Mesenchymal stem cell (in vitro differentiated cells and primary cell): Measurements from ENCODE around the gene POLR1E.

Experiments
- DNase-seq: peaks from one replicate; pipeline ENCODE4 v3.0.0-alpha.2; 2013
- H2AFZ ChIP-seq: one replicate; pipeline ENCODE4 v1.6.1; 2013; ENCODE audit warnings: low read depth, mild to moderate bottlenecking, control low read depth, inconsistent platforms, low read length, moderate library complexity
- H2AK5ac ChIP-seq: 2 replicates; pipeline ENCODE4 v1.6.1; 2013; ENCODE audit warnings: low read length, moderate library complexity, mild to moderate bottlenecking, inconsistent platforms; ENCODE audit not compliant: severe bottlenecking
- H2BK120ac ChIP-seq: one replicate; pipeline ENCODE4 v1.6.1; 2013; ENCODE audit warnings: low read depth, mild to moderate bottlenecking, inconsistent platforms, low read length, moderate library complexity
- H2BK12ac ChIP-seq, 2 experiments: one replicate each; pipeline ENCODE4 v1.6.1; 2013; ENCODE audit warnings: inconsistent platforms in 2 of 2, low read length in 2 of 2, mild to moderate bottlenecking in 2 of 2, moderate library complexity in 2 of 2, control low read depth in 1 of 2
- H2BK15ac ChIP-seq: one replicate; pipeline ENCODE4 v1.6.1; 2013; ENCODE audit warnings: mild to moderate bottlenecking, low read depth, inconsistent platforms; ENCODE audit not compliant: poor library complexity, severe bottlenecking
- H2BK5ac ChIP-seq: 2 replicates; pipeline ENCODE4 v1.6.1; 2013; ENCODE audit warnings: low read depth, mild to moderate bottlenecking, low read length, control low read depth, inconsistent platforms; ENCODE audit not compliant: poor library complexity, severe bottlenecking
- H3K14ac ChIP-seq, 2 experiments: one replicate each; pipeline ENCODE4 v1.6.1; 2013; ENCODE audit warnings: inconsistent platforms in 2 of 2, low read length in 2 of 2, control low read depth in 1 of 2, mild to moderate bottlenecking in 1 of 2, moderate library complexity in 1 of 2
- H3K18ac ChIP-seq, 2 experiments: one replicate each; pipeline ENCODE4 v1.6.1; 2013; ENCODE audit warnings: inconsistent platforms in 2 of 2, low read length in 2 of 2, control low read depth in 1 of 2, low read depth in 1 of 2, mild to moderate bottlenecking in 1 of 2
- H3K23ac ChIP-seq, 2 experiments: one replicate each; pipeline ENCODE4 v1.6.1; 2013; ENCODE audit warnings: inconsistent platforms in 2 of 2, low read length in 2 of 2, mild to moderate bottlenecking in 2 of 2, moderate library complexity in 2 of 2, control low read depth in 1 of 2
- H3K27ac ChIP-seq: 2 replicates; pipeline ENCODE4 v1.5.1; 2013; ENCODE audit warnings: mild to moderate bottlenecking, moderate library complexity, low read length, control low read depth, inconsistent platforms; ENCODE audit not compliant: poor library complexity, severe bottlenecking
- H3K27me3 ChIP-seq, 2 experiments: 2 replicates each; pipeline versions ENCODE4 v1.6.1 to v1.7.0; 2013; ENCODE audit warnings: low read length in 2 of 2, mild to moderate bottlenecking in 2 of 2, moderate library complexity in 2 of 2, control low read depth in 1 of 2, inconsistent platforms in 1 of 2; ENCODE audit not compliant: control insufficient read depth in 1 of 2, insufficient read depth in 1 of 2
- H3K36me3 ChIP-seq, 2 experiments: 2 replicates each; pipeline versions ENCODE4 v1.6.1 to v1.7.0; 2013; ENCODE audit warnings: low read length in 2 of 2, control low read depth in 1 of 2, inconsistent platforms in 1 of 2, low read depth in 1 of 2, mild to moderate bottlenecking in 1 of 2; ENCODE audit not compliant: insufficient read depth in 2 of 2, control insufficient read depth in 1 of 2
- H3K4ac ChIP-seq, 2 experiments: one replicate each; pipeline ENCODE4 v1.6.1; 2013; ENCODE audit warnings: inconsistent platforms in 2 of 2, low read length in 2 of 2, mild to moderate bottlenecking in 2 of 2, moderate library complexity in 2 of 2, control low read depth in 1 of 2, low read depth in 1 of 2
- H3K4me1 ChIP-seq: 2 replicates; pipeline ENCODE4 v1.6.1; 2013; ENCODE audit warnings: low read depth, low read length, control low read depth; ENCODE audit not compliant: control insufficient read depth, insufficient read depth
- H3K4me2 ChIP-seq: 2 replicates; pipeline ENCODE4 v1.6.1; 2013; ENCODE audit warnings: low read length, mild to moderate bottlenecking, inconsistent platforms; ENCODE audit not compliant: poor library complexity, severe bottlenecking
- H3K4me3 ChIP-seq, 2 experiments: 2 replicates each; pipeline versions ENCODE4 v1.5.1 to v1.7.0; 2013; ENCODE audit warnings: low read length in 2 of 2, mild to moderate bottlenecking in 2 of 2, control low read depth in 1 of 2, low read depth in 1 of 2; ENCODE audit not compliant: insufficient read depth in 1 of 2
- H3K79me1 ChIP-seq: replicated peaks from 2 replicates; pipeline ENCODE4 v1.6.1; 2013; ENCODE audit warnings: mild to moderate bottlenecking, control low read depth, low read length, inconsistent platforms; ENCODE audit not compliant: poor library complexity, severe bottlenecking
- H3K9ac ChIP-seq: 2 replicates; pipeline ENCODE4 v1.7.0; 2013; ENCODE audit warnings: mild to moderate bottlenecking, low read length, moderate library complexity
- H3K9me3 ChIP-seq: 2 replicates; pipeline ENCODE4 v1.7.0; 2013; ENCODE audit warnings: mild to moderate bottlenecking, low read length; ENCODE audit not compliant: control insufficient read depth
- H4K8ac ChIP-seq: one replicate; pipeline ENCODE4 v1.6.1; 2013; ENCODE audit warnings: inconsistent platforms, mild to moderate bottlenecking, low read length, moderate library complexity
- H4K91ac ChIP-seq: one replicate; pipeline ENCODE4 v1.6.1; 2013; ENCODE audit warnings: mild to moderate bottlenecking, low read length, inconsistent platforms
- WGBS: methylation state at CpG from one replicate; pipeline ENCODE4 v1.1.7; 2013; ENCODE audit warnings: mixed read lengths; 5-methylcytosine and 5-hydroxymethylcytosine counted together

Gene POLR1E

GRCh38 chr9:37531699-37532098 is 46.0 kb downstream of the POLR1E start:
- Histone ChIP-seq H2AFZ (no peak overlapping the region), H3K9ac (no peak overlapping the region), H2BK15ac (no peak overlapping the region), H4K91ac (no peak overlapping the region), H3K4ac (no peak overlapping the region), H3K79me1 (no peaks in the 10 kb centered on the region), H2BK5ac (no peak overlapping the region), H3K27ac (no peak overlapping the region), H3K14ac (no peak overlapping the region), H3K4me1 (no peaks in the 10 kb centered on the region), H3K18ac (no peak overlapping the region), H3K4me3 (no peak overlapping the region), H3K9me3 (no peaks in the 10 kb centered on the region), H2BK12ac (no peak overlapping the region), H2AK5ac (no peak overlapping the region), H3K36me3 (peaks cover 25 to 73% of the 10 kb centered on the region in 2 experiments), H2BK120ac (no peak overlapping the region), H3K23ac (no peak overlapping the region), H3K27me3 (no peaks in the 10 kb centered on the region), H3K4me2 (no peak overlapping the region), H4K8ac (no peak overlapping the region)
- no peak for DNase-seq
- WGBS = 97% methylated on average over 12 of the region's 13 CpGs

- DNase-seq = no peak
- H3K4ac ChIP-seq = no peak overlapping the region
- H3K14ac ChIP-seq = no peak overlapping the region
- H2BK15ac ChIP-seq = no peak overlapping the region
- no peak overlapping the region for H2BK12ac ChIP-seq
- H2AFZ ChIP-seq = no peak overlapping the region
- H3K27ac ChIP-seq = no peak overlapping the region
- no peak overlapping the region for H3K23ac ChIP-seq
- H3K9me3 ChIP-seq = no peaks in the 10 kb centered on the region
- no peak overlapping the region for H4K8ac ChIP-seq
- 95% methylated on average over 6 of the region's 7 CpGs for WGBS
- H2BK5ac ChIP-seq = no peak overlapping the region
- no peak overlapping the region for H3K18ac ChIP-seq
- H4K91ac ChIP-seq = no peak overlapping the region
- H3K9ac ChIP-seq = no peak overlapping the region
- H3K27me3 ChIP-seq = no peaks in the 10 kb centered on the region
- no peak overlapping the region for H3K4me3 ChIP-seq
- H3K36me3 ChIP-seq = peaks cover 25 to 74% of the 10 kb centered on the region in 2 experiments
- H3K4me1 ChIP-seq = no peaks in the 10 kb centered on the region
- H3K79me1 ChIP-seq = no peaks in the 10 kb centered on the region
- H2BK120ac ChIP-seq = no peak overlapping the region
- no peak overlapping the region for H3K4me2 ChIP-seq
- H2AK5ac ChIP-seq = no peak overlapping the region
These were observed 48.7 kb downstream of the POLR1E start for GRCh38 chr9:37534412-37534811.

- Histone ChIP-seq H2AK5ac (no peak overlapping the region), H3K4me3 (no peak overlapping the region), H3K9me3 (no peaks in the 10 kb centered on the region), H3K4ac (no peak overlapping the region), H4K8ac (no peak overlapping the region), H2BK12ac (no peak overlapping the region), H2BK120ac (no peak overlapping the region), H2BK5ac (no peak overlapping the region), H2AFZ (no peak overlapping the region), H3K18ac (no peak overlapping the region), H4K91ac (no peak overlapping the region), H3K4me2 (no peak overlapping the region), H3K27ac (no peak overlapping the region), H3K79me1 (no peaks in the 10 kb centered on the region), H3K14ac (no peak overlapping the region), H3K23ac (no peak overlapping the region), H3K9ac (no peak overlapping the region), H3K27me3 (no peaks in the 10 kb centered on the region), H3K36me3 (peaks cover 24 to 74% of the 10 kb centered on the region in 2 experiments), H2BK15ac (no peak overlapping the region), H3K4me1 (no peaks in the 10 kb centered on the region)
- WGBS = 91% methylated on average over 10 of the region's 10 CpGs
- DNase-seq = no peak
These were observed 49.2 kb downstream of the POLR1E start for GRCh38 chr9:37534901-37535300.

GRCh38 chr9:37538099-37538498 is 52.4 kb downstream of the POLR1E start:
- Histone ChIP-seq H3K27me3 (no peaks in the 10 kb centered on the region), H2BK15ac (no peak overlapping the region), H3K4me1 (no peaks in the 10 kb centered on the region), H3K4me3 (no peak overlapping the region), H3K18ac (no peak overlapping the region), H3K14ac (no peak overlapping the region), H4K91ac (no peak overlapping the region), H2BK5ac (no peak overlapping the region), H3K4ac (no peak overlapping the region), H3K9me3 (no peaks in the 10 kb centered on the region), H3K23ac (no peak overlapping the region), H3K36me3 (peaks cover 31 to 67% of the 10 kb centered on the region in 2 experiments), H3K9ac (no peak overlapping the region), H3K4me2 (no peak overlapping the region), H3K79me1 (no peaks in the 10 kb centered on the region), H2BK12ac (no peak overlapping the region), H2AK5ac (no peak overlapping the region), H2AFZ (no peak overlapping the region), H4K8ac (no peak overlapping the region), H2BK120ac (no peak overlapping the region), H3K27ac (no peak overlapping the region)
- 98% methylated on average over 7 of the region's 7 CpGs for WGBS
- no peak for DNase-seq
